ENCODE data around the gene MB.

The MB gene

GRCh38 chr22:35657571-35658312 is 40.6 kb upstream of the MB start:
- no peak overlapping the region for H3K4me3 ChIP-seq (ENCODE audit: low read length)
- DNase-seq (ENCODE audit: low read depth), result no peak
- TF ChIP-seq, protein P1, sequence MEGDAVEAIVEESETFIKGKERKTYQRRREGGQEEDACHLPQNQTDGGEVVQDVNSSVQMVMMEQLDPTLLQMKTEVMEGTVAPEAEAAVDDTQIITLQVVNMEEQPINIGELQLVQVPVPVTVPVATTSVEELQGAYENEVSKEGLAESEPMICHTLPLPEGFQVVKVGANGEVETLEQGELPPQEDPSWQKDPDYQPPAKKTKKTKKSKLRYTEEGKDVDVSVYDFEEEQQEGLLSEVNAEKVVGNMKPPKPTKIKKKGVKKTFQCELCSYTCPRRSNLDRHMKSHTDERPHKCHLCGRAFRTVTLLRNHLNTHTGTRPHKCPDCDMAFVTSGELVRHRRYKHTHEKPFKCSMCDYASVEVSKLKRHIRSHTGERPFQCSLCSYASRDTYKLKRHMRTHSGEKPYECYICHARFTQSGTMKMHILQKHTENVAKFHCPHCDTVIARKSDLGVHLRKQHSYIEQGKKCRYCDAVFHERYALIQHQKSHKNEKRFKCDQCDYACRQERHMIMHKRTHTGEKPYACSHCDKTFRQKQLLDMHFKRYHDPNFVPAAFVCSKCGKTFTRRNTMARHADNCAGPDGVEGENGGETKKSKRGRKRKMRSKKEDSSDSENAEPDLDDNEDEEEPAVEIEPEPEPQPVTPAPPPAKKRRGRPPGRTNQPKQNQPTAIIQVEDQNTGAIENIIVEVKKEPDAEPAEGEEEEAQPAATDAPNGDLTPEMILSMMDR (IDR thresholded peaks at IDR 0.05; ENCODE audit: insufficient read depth, low read depth, low read length, missing control alignments), result no peak

- TF ChIP-seq, protein P1 (IDR thresholded peaks at IDR 0.05; ENCODE audit: insufficient read depth, low read depth, low read length, missing control alignments), result no peak
- H3K4me3 ChIP-seq (ENCODE audit: low read length), result no peak overlapping the region
- peak; percentile 30 for DNase-seq (ENCODE audit: low read depth)
These were observed 39.2 kb upstream of the MB start for GRCh38 chr22:35656284-35656752.

- TF ChIP-seq, protein P1 (IDR thresholded peaks at IDR 0.05; ENCODE audit: insufficient read depth, low read depth, low read length, missing control alignments), result no peak
- H3K4me3 ChIP-seq (ENCODE audit: low read length), result no peak overlapping the region
- DNase-seq (ENCODE audit: low read depth), result no peak
These were observed 36.7 kb upstream of the MB start for GRCh38 chr22:35653824-35654223.

GRCh38 chr22:35651085-35651484 is 34.0 kb upstream of the MB start:
- H3K4me3 ChIP-seq (ENCODE audit: low read length), result no peak overlapping the region
- DNase-seq (ENCODE audit: low read depth), result no peak
- TF ChIP-seq, protein P1 (IDR thresholded peaks at IDR 0.05; ENCODE audit: insufficient read depth, low read depth, low read length, missing control alignments), result no peak

DNA sequence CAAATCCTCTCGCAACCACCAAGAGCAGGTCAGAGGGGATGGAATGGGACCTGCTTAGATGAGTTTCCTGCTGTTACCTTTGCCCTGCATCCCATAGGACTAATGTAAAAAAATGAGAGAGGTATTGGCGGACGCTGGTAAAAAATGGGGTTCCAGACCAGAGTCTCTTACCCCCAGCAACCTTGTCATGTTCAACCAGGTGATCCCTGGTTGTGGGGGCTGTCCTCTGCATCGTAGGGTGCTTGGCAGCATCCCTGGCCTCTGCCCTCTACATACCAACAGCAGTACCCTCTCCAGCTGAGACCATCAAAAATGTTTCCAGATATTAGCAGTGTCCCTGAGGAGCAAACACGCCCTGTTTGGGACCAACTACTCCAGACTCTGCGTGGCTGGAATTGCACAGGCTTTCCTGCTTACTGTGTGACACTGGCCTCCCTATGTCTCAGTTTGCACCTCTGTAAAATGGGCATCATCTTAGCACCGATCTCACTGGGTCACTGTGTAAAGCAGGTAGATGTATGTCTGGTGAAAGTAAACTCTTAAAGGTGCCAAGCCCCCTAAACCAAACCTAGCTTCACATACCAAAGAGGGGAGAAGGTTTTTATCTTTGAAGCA is 32.6 kb upstream of the MB start:
- H3K4me3 ChIP-seq (ENCODE audit: low read length), result no peak overlapping the region
- TF ChIP-seq, protein P1 (IDR thresholded peaks at IDR 0.05; ENCODE audit: insufficient read depth, low read depth, low read length, missing control alignments), result no peak
- no peak for DNase-seq (ENCODE audit: low read depth)

DNA sequence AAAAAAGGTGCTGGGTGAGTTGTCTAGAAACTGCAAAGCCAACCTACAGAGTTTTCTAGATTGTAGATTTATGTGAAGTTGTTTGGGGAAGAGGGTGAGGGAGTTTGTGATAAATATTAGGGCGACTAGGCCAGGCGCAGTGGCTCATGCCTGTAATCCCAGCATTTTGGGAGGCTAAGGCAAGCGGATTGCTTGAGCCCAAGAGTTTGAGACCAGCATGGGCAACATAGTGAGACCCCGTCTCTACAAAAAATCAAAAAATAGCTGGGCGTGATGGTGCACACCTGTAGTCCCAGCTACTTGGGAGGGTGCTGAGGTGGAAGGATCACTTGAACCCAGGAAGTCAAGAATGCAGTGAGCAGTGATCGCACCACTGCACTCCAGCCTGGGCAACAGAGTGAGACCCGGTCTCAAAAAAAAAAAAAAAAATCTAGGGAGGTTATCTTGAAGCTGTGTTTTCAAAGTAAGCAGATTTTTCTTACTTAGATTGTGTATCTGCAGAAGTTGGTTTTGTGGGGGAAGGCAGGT is 32.0 kb upstream of the MB start:
- peak overlapping the region; percentile 51 for H3K4me3 ChIP-seq (ENCODE audit: low read length)
- TF ChIP-seq, protein P1 (IDR thresholded peaks at IDR 0.05; ENCODE audit: insufficient read depth, low read depth, low read length, missing control alignments), result no peak
- no peak for DNase-seq (ENCODE audit: low read depth)

All from epithelial cell of esophagus (primary cell).